Cerebellar cortex (tissue), 1 donor: ENCODE results near the gene SPG11.
"Not testable (repeated sequence)": the region's sequence is repeated elsewhere in the genome, so short reads cannot be mapped to it uniquely, and the experiment has no call there.

Source experiments
- DNase-seq: peaks from one replicate; pipeline ENCODE4 v3.0.0-alpha.2; 2015; ENCODE audit warnings: low spot score

Gene SPG11

GRCh38 chr15:44663410-44664308 lies at the start of gene SPG11:
Gene SPG11, minus strand, starts transcription at chr15:44663662. Its CDS starts 15 bp downstream, at chr15:44663647.
- peak; percentile 97 for DNase-seq

GRCh38 chr15:44712346-44713005 lies 49.0 kb upstream of the SPG11 start:
- peak; percentile 51 for DNase-seq

- DNase-seq, result peak; percentile 39
These were observed 48.4 kb upstream of the SPG11 start for GRCh38 chr15:44711743-44712345.

- peak; percentile 98 for DNase-seq
These were observed 47.8 kb upstream of the SPG11 start, which contains the start of the genes B2M and PATL2 for GRCh38 chr15:44711096-44711742. Gene B2M, plus strand, starts transcription at chr15:44711517. Its CDS starts 30 bp downstream, at chr15:44711547. Gene PATL2, minus strand, starts transcription at chr15:44711323. Its CDS starts 34,833 bp downstream, at chr15:44676490.

- DNase-seq, result no peak
These were observed 47.0 kb upstream of the SPG11 start for GRCh38 chr15:44710236-44711095.

- DNase-seq, result no peak
These were observed 43.6 kb upstream of the SPG11 start for GRCh38 chr15:44706946-44707636.

GRCh38 chr15:44706401-44706800 lies 42.9 kb upstream of the SPG11 start:
- DNase-seq, result no peak

GRCh38 chr15:44705986-44706385 lies 42.5 kb upstream of the SPG11 start:
- DNase-seq, result no peak

GRCh38 chr15:44700676-44701075 lies 37.2 kb upstream of the SPG11 start:
- not testable (repeated sequence) for DNase-seq

GRCh38 chr15:44698641-44699040 lies 35.2 kb upstream of the SPG11 start:
- DNase-seq, result no peak

- DNase-seq, result no peak
These were observed 33.6 kb upstream of the SPG11 start for GRCh38 chr15:44697014-44697413.

GRCh38 chr15:44695294-44695693 lies 31.8 kb upstream of the SPG11 start:
- no peak for DNase-seq

- no peak for DNase-seq
These were observed 31.0 kb upstream of the SPG11 start for GRCh38 chr15:44694416-44694815.

- DNase-seq, result no peak
These were observed 29.2 kb upstream of the SPG11 start for GRCh38 chr15:44692659-44693058.

GRCh38 chr15:44690245-44690644 lies 26.8 kb upstream of the SPG11 start:
- DNase-seq, result not testable (repeated sequence)

- DNase-seq, result not testable (repeated sequence)
These were observed 25.9 kb upstream of the SPG11 start for GRCh38 chr15:44689318-44689717.

- DNase-seq, result not testable (repeated sequence)
These were observed 19.6 kb upstream of the SPG11 start for GRCh38 chr15:44682809-44683682.

GRCh38 chr15:44682211-44682610 lies 18.7 kb upstream of the SPG11 start:
- DNase-seq, result no peak

- DNase-seq, result no peak
These were observed 13.2 kb upstream of the SPG11 start for GRCh38 chr15:44676676-44677075.
